Eye (tissue), 1 donor: ENCODE results near the gene ELMOD1.
A peak's percentile ranks its signal among the peaks of the same experiment; 100 is the strongest.

Source experiments
- DNase-seq: peaks from one replicate; pipeline ENCODE4 v3.0.0-alpha.2; 2015

The ELMOD1 gene

DNA sequence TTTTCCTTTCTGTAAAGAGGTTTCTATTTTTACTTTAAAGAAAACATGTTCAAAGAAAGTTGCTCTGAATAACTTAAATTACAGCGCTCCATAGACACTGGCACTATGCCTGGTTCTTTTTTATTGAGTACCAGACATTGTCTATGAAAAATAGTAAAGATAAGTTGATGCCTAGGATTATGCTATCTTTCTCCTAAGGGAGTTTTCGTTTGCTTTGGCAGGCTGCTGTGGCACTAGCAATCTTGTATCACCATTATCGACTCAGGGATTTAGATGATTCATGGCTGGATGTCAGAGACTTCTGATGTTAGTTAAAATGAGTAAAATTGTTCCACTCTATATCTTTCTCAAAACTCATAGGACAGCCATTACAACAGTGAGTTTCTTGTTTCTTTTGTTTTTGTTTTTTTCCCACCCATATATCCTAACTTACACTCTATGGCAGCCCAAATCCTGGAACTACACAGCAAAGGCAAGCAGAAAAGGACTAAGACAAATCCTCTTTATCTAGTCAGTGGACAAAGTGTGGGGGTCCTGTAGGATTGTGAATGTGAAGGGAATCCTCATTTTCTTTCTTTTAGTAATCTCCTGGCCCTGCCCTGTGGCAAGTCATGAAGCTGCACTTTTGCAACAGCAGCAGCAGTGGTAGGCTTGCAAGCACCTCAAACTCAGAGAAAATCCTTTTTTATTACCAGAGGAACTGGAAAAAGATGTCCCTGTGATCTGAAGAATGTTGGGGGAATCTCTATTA, 100.2 kb downstream of the ELMOD1 start:
- no peak for DNase-seq

DNA sequence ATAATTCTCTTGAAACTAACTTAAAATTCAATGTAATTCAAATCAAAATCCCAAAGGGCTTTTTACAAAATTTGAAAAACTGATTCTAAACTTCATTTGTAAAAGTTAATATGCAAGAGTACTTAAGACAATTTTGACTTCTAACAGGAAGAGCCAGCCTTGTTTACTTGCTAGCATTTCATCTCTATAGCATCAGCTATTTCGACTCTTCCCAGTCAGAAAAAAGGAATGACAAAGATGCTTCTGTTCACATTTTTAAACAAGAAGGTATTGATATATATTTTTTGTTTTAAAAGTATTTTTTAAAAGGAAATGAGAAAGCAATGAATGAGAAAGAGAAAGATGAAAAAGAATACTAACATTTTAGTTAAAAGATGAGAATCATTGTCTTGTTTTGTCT, 104.5 kb downstream of the ELMOD1 start:
- no peak for DNase-seq

DNA sequence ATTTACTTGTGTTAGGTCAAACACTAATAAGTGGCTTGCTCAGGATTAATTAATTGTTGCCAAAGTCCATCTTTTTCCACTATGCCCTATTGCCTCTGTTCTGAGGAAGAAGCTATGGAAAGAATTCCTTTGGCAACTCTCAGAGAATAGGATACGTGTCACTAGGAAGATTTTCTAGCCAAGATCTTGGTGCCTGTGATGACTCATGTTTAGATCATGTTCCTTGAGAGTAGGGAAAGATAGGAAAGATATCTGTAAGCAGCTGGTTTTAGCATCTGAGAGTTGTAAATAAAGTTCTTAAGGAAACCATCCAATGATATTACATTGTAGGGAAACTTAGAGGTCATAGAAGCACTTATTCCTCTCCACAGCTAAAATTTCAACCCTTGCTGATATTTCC, 105.2 kb downstream of the ELMOD1 start:
- DNase-seq, result no peak

DNA sequence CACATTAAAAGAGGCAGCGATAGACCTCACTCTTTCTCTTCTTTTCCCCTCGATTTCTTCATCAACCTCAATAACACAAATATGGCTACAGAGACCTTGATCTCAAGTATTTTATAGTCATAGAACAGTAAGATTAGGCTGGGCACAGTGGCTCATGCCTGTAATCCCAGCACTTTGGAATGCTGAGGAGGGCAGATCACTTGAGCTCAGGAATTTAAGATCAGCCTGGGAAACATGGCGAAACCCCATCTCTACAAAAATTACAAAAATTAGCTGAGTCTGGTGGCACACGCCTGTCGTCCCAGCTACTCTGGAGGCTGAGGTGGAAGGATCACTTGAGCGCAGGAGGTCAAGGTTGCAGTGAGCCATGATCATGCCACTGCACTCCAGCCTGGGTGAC, 106.3 kb downstream of the ELMOD1 start:
- DNase-seq, result no peak

DNA sequence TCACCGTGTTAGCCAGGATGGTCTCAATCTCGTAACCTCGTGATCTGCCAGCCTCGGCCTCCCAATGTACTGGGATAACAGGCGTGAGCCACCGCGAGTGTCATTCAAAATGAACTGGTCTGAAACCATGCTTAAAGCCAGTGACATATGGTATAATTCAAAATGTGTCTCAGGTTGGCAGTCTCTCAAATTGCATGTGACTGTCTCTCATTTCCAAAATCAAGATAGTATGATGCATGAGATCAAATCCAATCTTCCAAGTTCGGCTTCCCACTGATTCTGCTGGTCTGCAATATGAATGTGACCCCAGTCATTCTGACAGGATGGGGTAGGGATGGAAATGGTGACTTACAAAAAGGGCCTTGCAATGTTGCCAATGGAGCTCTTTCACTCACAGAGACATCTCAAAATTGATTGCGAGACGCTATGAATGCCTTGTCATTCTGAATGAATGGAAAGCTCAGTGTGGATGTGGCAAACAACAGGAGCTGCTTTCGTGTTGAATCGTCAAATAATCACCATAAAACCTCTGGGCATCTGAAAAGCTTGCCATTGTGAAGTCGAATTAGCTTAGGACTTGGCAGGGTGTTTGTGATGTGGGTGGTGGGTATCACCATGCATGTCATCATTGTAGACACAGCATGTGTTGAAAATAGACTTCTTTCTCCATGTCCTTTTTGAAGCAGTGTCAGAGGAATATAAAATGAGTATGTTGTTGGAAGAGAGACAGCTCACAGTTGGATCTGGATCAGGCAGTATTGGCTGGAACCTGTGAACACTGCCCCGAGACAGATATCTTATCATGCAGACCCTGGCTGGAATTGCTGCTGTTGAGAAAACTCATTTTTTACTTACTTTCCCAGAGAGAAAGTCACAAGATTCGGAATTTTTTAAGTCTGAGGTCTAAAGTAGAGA, 108.7 kb downstream of the ELMOD1 start:
- no peak for DNase-seq

DNA sequence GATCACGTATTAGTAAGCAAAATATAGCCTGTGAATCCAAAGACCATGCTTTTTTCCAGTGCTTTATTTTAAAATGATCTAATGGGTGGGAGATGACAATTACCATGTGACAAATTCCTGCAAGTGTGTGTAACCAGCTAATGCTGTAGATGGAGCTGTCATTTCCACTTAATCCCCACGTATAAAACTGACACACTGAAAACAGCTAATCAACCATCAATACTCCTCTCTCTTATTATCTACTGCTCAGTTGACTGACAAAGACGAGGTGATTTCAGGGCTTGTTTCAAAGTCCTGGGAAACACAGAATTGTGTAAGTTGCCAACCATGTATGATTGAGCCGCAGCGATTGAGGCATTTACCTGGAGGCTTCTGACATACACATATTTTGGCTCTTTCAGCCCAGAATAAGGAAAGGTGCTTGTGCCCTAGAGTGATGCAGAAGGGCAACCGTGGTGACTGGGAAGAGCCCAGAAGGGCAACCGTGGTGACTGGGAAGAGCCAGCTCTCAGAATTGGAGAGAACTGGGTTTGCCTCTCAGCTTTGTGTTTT, 111.2 kb downstream of the ELMOD1 start:
- no peak for DNase-seq

DNA sequence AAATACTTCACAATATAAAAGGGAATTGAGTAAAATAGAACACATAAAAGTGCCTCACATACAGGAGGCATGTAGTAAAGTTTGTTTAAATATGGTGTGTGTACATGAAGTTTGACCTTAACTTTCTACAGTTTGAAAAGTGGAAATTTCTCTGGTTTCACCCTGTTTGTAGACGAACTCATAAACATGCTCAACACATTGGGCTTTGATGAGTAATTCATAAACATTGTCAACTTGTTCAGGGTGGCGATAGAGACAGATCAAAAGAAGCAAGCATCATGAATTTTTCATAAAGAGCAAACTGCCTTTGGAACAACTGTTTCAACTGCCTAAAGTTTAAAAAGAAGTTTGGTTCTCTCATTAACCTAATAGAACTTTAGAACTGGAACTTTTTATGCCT, 111.8 kb downstream of the ELMOD1 start:
- DNase-seq, result no peak

DNA sequence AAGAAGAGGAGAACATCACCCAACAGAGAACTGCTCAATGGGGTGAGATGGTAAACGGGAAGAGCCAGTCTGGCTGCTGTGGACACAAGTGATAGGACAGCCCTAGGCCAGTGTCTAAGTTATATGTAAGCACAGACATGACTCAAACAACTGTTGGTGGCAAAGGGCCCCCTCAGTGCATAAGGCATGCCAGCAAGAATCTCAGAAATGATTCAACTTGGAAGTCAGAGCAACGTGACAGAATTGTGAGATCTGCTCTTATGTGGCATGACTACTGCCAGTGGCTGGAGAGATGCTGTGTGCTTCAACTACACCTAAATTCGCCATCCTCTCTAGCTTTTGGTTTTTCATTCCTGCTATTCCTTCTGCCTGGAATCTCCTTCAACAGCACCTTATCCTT, 113.5 kb downstream of the ELMOD1 start:
- no peak for DNase-seq

DNA sequence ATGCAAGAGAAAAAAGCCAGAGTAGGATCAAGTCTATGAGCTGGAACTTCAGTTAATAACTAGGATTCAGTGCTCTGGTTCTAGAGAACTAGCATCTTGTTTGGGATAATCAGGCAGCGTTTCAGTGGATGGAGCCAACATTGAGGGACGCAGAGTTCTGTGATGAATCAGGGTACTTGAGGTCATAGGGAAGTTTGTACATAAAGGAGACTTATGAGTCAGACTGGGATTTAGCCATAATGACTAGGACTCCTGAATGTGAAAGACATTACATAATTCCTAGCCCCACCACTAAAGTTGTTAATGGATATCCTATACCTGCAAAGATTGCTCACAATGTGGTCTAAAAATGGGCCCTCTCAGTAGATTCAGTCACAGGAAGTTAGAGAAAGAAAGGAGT, 114.1 kb downstream of the ELMOD1 start:
- no peak for DNase-seq

DNA sequence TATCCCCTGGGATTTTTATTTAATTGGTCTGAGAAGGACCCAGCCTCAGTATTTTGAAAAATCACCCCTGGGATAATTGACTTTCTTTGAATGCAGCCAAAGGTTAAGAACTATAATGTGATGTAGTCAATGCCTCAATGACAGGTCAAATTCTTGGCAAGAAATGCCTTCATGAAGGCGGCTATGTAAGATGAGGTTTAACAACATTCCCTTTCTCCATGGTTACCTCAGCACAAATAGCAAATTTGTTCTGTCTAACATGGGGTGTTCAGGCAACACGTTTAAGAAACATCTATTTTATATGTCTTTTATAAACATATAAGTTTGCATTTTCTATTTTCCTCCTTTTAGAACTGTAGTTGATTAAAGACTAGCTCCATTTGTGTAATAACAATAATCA, 115.6 kb downstream of the ELMOD1 start:
- peak; percentile 17 for DNase-seq

DNA sequence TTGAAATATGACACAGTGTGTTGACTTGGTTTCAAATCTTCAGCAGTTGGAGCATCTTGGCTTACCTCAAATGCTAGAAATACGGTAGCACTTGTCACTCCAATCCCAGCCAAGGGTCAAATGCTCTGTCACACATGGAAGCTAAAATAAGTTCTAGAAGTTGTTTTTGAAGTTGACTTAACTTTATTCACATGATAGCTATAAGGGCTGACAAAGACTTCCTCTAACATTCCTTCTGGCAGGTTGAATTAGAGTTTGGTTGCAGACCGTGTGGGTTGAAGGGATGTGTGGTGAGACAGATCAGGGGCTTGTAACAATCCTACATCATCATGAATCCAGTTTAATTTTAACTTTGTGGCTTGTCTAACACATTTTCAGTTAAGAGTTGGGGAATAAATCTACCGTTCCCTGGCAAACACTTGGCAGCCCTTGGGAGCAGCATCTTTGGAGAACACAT, 116.3 kb downstream of the ELMOD1 start:
- no peak for DNase-seq

DNA sequence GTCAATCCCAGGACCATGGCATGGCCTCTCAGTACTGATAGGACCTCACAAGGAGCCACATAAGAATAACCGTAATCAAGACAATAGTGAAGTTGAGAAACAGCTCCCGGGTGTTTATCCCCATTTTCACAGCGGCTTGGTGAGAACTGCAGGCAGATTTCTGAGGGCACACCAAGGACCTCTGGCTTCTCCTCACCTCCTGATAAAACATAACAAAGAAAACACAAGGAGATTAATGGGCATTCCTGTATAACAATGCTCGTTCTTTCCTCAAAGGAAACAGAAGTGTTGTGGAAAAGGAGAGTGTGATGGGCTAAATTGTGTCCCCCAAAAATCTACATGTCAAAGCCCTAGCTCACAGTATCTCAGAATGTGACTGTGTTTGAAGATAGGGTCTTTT, 116.9 kb downstream of the ELMOD1 start:
- no peak for DNase-seq

DNA sequence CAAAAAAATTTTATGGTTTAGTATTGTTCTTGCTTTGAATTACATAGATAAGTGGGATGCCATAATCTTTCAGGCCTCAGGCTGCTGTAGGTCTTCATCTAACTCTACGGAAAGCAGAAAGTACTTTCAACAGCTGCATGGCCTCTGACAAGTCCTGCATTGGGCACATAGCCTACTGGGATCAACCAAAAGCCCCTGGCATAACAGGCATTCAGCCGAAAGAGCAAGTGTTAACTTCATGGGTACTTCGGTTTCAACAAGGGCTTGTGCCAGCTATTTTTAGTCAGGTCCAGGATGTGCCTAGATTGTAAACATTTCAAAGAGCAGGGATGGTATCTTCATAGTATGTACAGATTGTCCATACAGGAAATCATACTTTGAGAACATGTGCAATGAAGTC, 117.8 kb downstream of the ELMOD1 start:
- DNase-seq, result no peak

DNA sequence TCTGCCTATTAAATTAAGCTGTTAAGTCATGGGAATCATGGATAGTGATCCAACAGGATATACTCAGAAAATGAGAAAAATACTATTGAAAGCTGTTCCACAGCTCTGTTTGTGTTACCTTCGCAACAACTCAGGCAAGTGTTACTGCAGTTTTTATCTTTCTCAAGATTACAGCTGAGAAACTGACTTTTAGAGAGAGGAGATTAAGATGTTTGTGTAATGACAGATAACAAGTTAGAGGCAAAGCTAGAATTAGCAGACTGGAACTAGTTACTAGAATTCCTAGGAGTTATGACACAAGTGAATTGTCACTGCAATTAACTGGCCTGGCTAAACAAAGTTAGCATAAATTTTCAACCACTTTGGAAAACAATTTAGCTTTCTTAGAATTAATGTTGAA, 119.4 kb downstream of the ELMOD1 start:
- no peak for DNase-seq

DNA sequence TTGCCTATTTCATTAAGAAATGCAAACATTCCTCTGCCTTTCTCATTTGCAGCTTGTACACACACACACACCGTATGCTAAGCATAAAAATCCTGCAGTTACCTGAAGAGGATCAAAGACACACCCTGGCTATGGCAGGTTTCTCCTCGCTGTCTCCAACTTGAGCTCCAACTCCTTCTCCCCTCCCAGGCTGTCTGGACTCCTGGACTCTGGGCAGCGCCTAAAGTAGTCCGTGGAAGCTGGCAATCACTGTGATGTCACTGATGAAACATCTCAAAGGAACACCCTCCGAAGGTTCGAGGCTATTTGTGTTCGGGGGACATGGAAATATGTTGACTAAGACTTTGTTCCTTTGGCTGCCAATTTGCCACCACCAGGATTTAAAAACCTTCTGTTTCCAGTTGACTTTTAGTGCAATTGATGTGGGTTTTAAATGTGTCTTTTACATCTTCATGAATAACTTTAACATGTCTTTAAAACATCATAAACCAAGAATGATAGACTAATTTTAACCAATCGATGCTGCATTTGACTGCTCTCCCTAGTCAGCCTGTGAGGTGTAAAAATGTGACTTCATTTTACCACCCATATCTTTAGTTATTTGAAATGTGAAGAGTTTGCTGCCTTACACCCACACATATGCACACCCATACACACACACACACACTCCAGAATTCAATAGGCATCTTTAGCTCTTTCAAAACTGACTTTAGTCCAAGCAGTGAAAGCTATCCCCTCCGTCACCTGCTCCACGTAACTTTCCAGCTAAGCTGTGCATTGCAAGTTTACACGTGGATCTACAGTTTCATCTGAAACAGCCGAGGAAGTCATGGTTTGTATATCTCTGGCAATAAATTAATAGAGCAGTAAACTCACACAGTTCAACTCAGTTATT, 121.2 kb downstream of the ELMOD1 start, which contains the start of gene SLN:
Gene SLN (minus strand): TSS at position 196 of the 895 bp plus-strand sequence.
- peak; percentile 45 for DNase-seq

DNA sequence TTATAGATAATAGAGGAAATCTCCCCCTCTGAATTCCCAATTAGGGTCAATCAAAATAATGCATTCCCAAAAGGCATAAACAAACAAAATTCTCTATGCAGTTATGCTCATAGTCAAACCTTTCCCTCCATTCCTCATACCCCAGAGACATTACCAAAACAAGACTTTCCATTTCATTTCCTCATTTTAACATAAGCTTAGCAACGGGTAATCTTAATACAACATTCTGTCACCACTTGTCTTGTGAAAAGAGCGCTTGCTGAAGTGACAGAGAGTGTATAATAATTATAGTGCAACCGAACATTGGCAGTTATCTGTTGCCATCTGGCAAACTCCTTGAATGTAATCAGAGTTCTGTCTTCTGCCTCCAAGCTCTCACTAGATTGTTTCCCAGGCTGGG, 122.1 kb downstream of the ELMOD1 start:
- DNase-seq, result peak; percentile 78
